ENCODE data around the gene OR51V1. TPM values are rescaled to one million over a fixed set of nuclear protein-coding genes. Genes with fewer than 3 reads are reported as not detected.

The OR51V1 gene
- total and polyA plus RNA-seq, 10 of the 15 experiments (the other 5 are each of a cell fraction or from before 2014, with no cell fraction given): not detected

- intact Hi-C loops (cut with micrococcal nuclease; ENCODE audit: unreplicated experiment): no loop called here
Observed at GRCh38 chr11:5229796-5230195, 29.3 kb upstream of the OR51V1 start.

GRCh38 chr11:5229356-5229755, 28.9 kb upstream of the OR51V1 start:
- ChIA-PET POLR2A (no interaction called here), CTCF (no interaction called here), SMC1A (ENCODE audit: uncharacterized antibody, unreplicated experiment) (interaction anchor here (0.7 kb wide), 1 partner anchor 354 kb away, joined by 3 read pairs; no protein-coding TSS in a partner anchor), RAD21 (ENCODE audit: unreplicated experiment) (no interaction called here)
- intact Hi-C loops (cut with micrococcal nuclease; ENCODE audit: unreplicated experiment): no loop called here
- Histone ChIP-seq H3K9ac (ENCODE audit: control insufficient read depth, insufficient read depth, low read length) (no peak overlapping the region), H3K27ac (ENCODE audit: control insufficient read depth, insufficient read depth) (no peak overlapping the region), H3K4me2 (ENCODE audit: control insufficient read depth, insufficient read depth) (no peak overlapping the region), H3K79me2 (ENCODE audit: control insufficient read depth, insufficient read depth, low read length) (no peaks in the 10 kb centered on the region), H3K4me3 (no peak overlapping the region), H3K27me3 (replicated peaks in 1 of 2; ENCODE audit: control insufficient read depth in 2 of 2, insufficient read depth in 2 of 2, low read length in 1 of 2) (no peaks in the 10 kb centered on the region), H3K9me3 (replicated peaks; ENCODE audit: control insufficient read depth, insufficient read depth, low read length) (no peaks in the 10 kb centered on the region), H2AFZ (ENCODE audit: control insufficient read depth, low read depth, low read length) (no peak overlapping the region), H3K36me3 (ENCODE audit: control insufficient read depth in 2 of 2, insufficient read depth in 2 of 2, low read length in 1 of 2) (no peaks in the 10 kb centered on the region), H4K20me1 (ENCODE audit: control insufficient read depth, insufficient read depth) (no peaks in the 10 kb centered on the region), H3K4me1 (ENCODE audit: control insufficient read depth, insufficient read depth, low read length) (no peaks in the 10 kb centered on the region; the same call in 1 of the 2 replicates)
- in situ Hi-C loops (cut with MboI): no loop called here
- no peak for ATAC-seq
- FAIRE-seq: no peak
- WGBS (ENCODE audit: insufficient coverage, insufficient replicate concordance, low lambda C conversion rate, missing lambda C conversion rate): 42% methylated on average over 1 of the region's 1 CpG
- no TSS peak for BruUV-seq (replicated peaks)
- no peak for DNase-seq (ENCODE audit: low read depth, low spot score)
- TF ChIP-seq CEBPB (IDR thresholded peaks at IDR 0.05; ENCODE audit: borderline replicate concordance in 1 of 2, low read depth in 2 of 2, low read length in 2 of 2) (no peak), RELB (IDR thresholded peaks at IDR 0.05; ENCODE audit: low read depth) (no peak), BHLHE40 (IDR thresholded peaks at IDR 0.05; ENCODE audit: borderline replicate concordance in 1 of 2, low read depth in 2 of 2, low read length in 1 of 2) (no peak), IRF4 (IDR thresholded peaks at IDR 0.05; ENCODE audit: low read depth, low read length) (no peak), PAX5 (IDR thresholded peaks at IDR 0.05; ENCODE audit: borderline replicate concordance, low read depth, low read length) (no peak), FOS (IDR thresholded peaks at IDR 0.05; ENCODE audit: borderline replicate concordance, extremely low read depth, insufficient read length) (no peak), ZBTB11 (CRISPR knock-in tag; IDR thresholded peaks at IDR 0.05) (no peak), PBX3 (IDR thresholded peaks at IDR 0.05; ENCODE audit: insufficient replicate concordance, low read depth, low read length) (no peak), KLF5 (IDR thresholded peaks at IDR 0.05; ENCODE audit: partially characterized antibody) (no peak)

More at GRCh38 chr11:5229796-5230195, 29.3 kb upstream of the OR51V1 start:
- Histone ChIP-seq H3K27ac (ENCODE audit: control insufficient read depth, insufficient read depth) (no peak overlapping the region), H3K9me3 (replicated peaks; ENCODE audit: control insufficient read depth, insufficient read depth, low read length) (no peaks in the 10 kb centered on the region), H3K36me3 (ENCODE audit: control insufficient read depth in 2 of 2, insufficient read depth in 2 of 2, low read length in 1 of 2) (no peaks in the 10 kb centered on the region), H2AFZ (ENCODE audit: control insufficient read depth, low read depth, low read length) (no peak overlapping the region), H3K79me2 (ENCODE audit: control insufficient read depth, insufficient read depth, low read length) (no peaks in the 10 kb centered on the region), H4K20me1 (ENCODE audit: control insufficient read depth, insufficient read depth) (no peaks in the 10 kb centered on the region), H3K27me3 (replicated peaks in 1 of 2; ENCODE audit: control insufficient read depth in 2 of 2, insufficient read depth in 2 of 2, low read length in 1 of 2) (no peaks in the 10 kb centered on the region), H3K4me3 (no peak overlapping the region), H3K4me1 (ENCODE audit: control insufficient read depth, insufficient read depth, low read length) (no peaks in the 10 kb centered on the region; the same call in 1 of the 2 replicates), H3K4me2 (ENCODE audit: control insufficient read depth, insufficient read depth) (no peak overlapping the region), H3K9ac (ENCODE audit: control insufficient read depth, insufficient read depth, low read length) (no peak overlapping the region)
- DNase-seq (ENCODE audit: low read depth, low spot score): no peak
- whole genome bisulfite sequencing (ENCODE audit: insufficient coverage, insufficient replicate concordance, low lambda C conversion rate, missing lambda C conversion rate): 50% methylated on average over 2 of the region's 2 CpGs
- TF ChIP-seq ASH2L (IDR thresholded peaks at IDR 0.05; ENCODE audit: borderline replicate concordance, low read depth) (no peak), RB1 (IDR thresholded peaks at IDR 0.05; ENCODE audit: borderline replicate concordance) (no peak), TCF12 (IDR thresholded peaks at IDR 0.05; ENCODE audit: low read depth, low read length) (no peak)
- no peak for ATAC-seq
- in situ Hi-C loops (cut with MboI): no loop called here
- POLR2A ChIA-PET: no interaction called here
- RAD21 ChIA-PET (ENCODE audit: unreplicated experiment): no interaction called here
- SMC1A ChIA-PET (ENCODE audit: uncharacterized antibody, unreplicated experiment): interaction anchor here (0.7 kb wide), 1 partner anchor 354 kb away, joined by 3 read pairs; no protein-coding TSS in a partner anchor
- BruUV-seq (replicated peaks): no TSS peak
- CTCF ChIA-PET: no interaction called here
- no peak for FAIRE-seq
